ENCODE results near the gene THUMPD1. TPM values are rescaled to one million over a fixed set of nuclear protein-coding genes. Genes with fewer than 3 reads are reported as not detected.

Gene THUMPD1, protein sequence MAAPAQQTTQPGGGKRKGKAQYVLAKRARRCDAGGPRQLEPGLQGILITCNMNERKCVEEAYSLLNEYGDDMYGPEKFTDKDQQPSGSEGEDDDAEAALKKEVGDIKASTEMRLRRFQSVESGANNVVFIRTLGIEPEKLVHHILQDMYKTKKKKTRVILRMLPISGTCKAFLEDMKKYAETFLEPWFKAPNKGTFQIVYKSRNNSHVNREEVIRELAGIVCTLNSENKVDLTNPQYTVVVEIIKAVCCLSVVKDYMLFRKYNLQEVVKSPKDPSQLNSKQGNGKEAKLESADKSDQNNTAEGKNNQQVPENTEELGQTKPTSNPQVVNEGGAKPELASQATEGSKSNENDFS
- total RNA-seq (2022) (27.2 and 29.5 TPM in 2 replicates), Bru-seq, nascent RNA (percentile 91 among the genes with signal in this experiment), BruChase-seq, experiment 1, labeled RNA remaining after a 2-hour chase (percentile 98 among the genes with signal in this experiment), BruChase-seq, experiment 2, labeled RNA remaining after a 6-hour chase (percentile 91 among the genes with signal in this experiment)
- long read RNA-seq, full-length matches to known transcripts = 46 of 55 reads
- long read RNA-seq, partial matches to known transcripts = 0 of 55 reads
- long read RNA-seq, other reads (novel, unspliced or antisense) = 9 of 55 reads

- intact Hi-C loops (cut with micrococcal nuclease; ENCODE audit: unreplicated experiment) = no loop called here
Observed at GRCh38 chr16:20741554-20742285, at the start of gene THUMPD1. THUMPD1 (minus strand) TSS chr16:20741818; CDS start chr16:20741739, 79 bp downstream.

DNA sequence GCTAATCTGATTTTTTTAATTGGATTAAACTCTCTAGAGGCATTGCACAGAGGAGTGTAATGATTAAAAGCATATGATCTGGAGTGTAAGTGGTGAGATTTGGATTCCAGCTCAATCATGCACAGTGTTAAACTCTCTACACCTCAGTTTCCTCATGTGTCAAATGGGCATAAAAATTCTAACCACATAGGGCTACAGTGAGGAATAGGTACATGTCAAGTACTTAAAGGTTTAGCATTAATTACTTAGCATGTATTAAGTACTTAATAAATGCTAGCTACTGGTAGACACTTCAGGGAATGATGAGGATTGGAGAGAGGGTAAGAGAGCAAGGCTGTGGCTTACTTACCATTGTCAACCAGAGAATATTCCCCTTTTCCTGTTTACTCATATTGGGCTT lies 47.5 kb upstream of the THUMPD1 start:
- TF ChIP-seq CTCF (IDR thresholded peaks at IDR 0.05; ENCODE audit: insufficient read depth in 1 of 2, low read depth in 1 of 2, low read length in 1 of 2, severe bottlenecking in 1 of 2, unreplicated experiment in 1 of 2) = no peak
- Mint-ChIP-seq H3K27me3 (ENCODE audit: insufficient read depth, unreplicated experiment) (no peaks in the 10 kb centered on the region), H3K9me3 (ENCODE audit: unreplicated experiment) (no peaks in the 10 kb centered on the region), H3K4me3 (ENCODE audit: unreplicated experiment) (no peak overlapping the region), H3K27ac (ENCODE audit: unreplicated experiment) (no peak overlapping the region), H3K36me3 (ENCODE audit: insufficient read depth, unreplicated experiment) (no peaks in the 10 kb centered on the region), H3K4me1 (ENCODE audit: low read depth, unreplicated experiment) (no peaks in the 10 kb centered on the region)
- no peaks in the 10 kb centered on the region for H3K36me3 ChIP-seq (ENCODE audit: control insufficient read depth, insufficient read depth, low read length)
- no TSS peak for BruUV-seq (replicated peaks)
- POLR2A ChIA-PET = no interaction called here
- intact Hi-C loops (cut with micrococcal nuclease; ENCODE audit: unreplicated experiment) = no loop called here
- H3K4me1 ChIP-seq = no peaks in the 10 kb centered on the region
- no peaks in the 10 kb centered on the region for H3K27me3 ChIP-seq (replicated peaks; ENCODE audit: control insufficient read depth, insufficient read depth, low read length)
- no peak for DNase-seq
- H3K4me3 ChIP-seq (ENCODE audit: low read depth, low read length) = no peak overlapping the region
- no peaks in the 10 kb centered on the region for H3K9me3 ChIP-seq
- CTCF ChIA-PET = no interaction called here

More at GRCh38 chr16:20741554-20742285, at the start of gene THUMPD1:
- CTCF ChIA-PET = interaction anchor here (1.1 kb wide), 1 partner anchor 22 kb away, joined by 4 read pairs; no protein-coding TSS in a partner anchor
- H3K27me3 ChIP-seq (replicated peaks; ENCODE audit: control insufficient read depth, insufficient read depth, low read length) = no peaks in the 10 kb centered on the region
- TF ChIP-seq CTCF (IDR thresholded peaks at IDR 0.05; ENCODE audit: insufficient read depth in 1 of 2, low read depth in 1 of 2, low read length in 1 of 2, severe bottlenecking in 1 of 2, unreplicated experiment in 1 of 2) = peak in 1 of 2 experiments; percentile 38
- DNase-seq = peak; percentile 93 to 96
- H3K4me3 Mint-ChIP-seq (ENCODE audit: unreplicated experiment) = peak within 1 kb of the TSS; percentile 86
- POLR2A ChIA-PET = interaction anchor here (0.6 to 0.7 kb wide), 3 partner anchors 11 to 187 kb away, joined by 3 to 4 read pairs (median 3); no protein-coding TSS in a partner anchor
- H3K36me3 ChIP-seq (ENCODE audit: control insufficient read depth, insufficient read depth, low read length) = no peaks in the 10 kb centered on the region
- H3K27me3 Mint-ChIP-seq (ENCODE audit: insufficient read depth, unreplicated experiment) = no peaks in the 10 kb centered on the region
- H3K9me3 ChIP-seq = no peaks in the 10 kb centered on the region
- peak within 1 kb of the TSS; percentile 98 for H3K4me3 ChIP-seq (ENCODE audit: low read depth, low read length)
- H3K9me3 Mint-ChIP-seq (ENCODE audit: unreplicated experiment) = peaks cover under 1% of the 10 kb centered on the region
- peaks cover 28% of the 10 kb centered on the region for H3K36me3 Mint-ChIP-seq (ENCODE audit: insufficient read depth, unreplicated experiment)
- H3K4me1 ChIP-seq = no peaks in the 10 kb centered on the region
- TSS peak; percentile 47 for BruUV-seq (replicated peaks)
- H3K4me1 Mint-ChIP-seq (ENCODE audit: low read depth, unreplicated experiment) = no peaks in the 10 kb centered on the region
- peak within 1 kb of the TSS; percentile 91 for H3K27ac Mint-ChIP-seq (ENCODE audit: unreplicated experiment)

DNA sequence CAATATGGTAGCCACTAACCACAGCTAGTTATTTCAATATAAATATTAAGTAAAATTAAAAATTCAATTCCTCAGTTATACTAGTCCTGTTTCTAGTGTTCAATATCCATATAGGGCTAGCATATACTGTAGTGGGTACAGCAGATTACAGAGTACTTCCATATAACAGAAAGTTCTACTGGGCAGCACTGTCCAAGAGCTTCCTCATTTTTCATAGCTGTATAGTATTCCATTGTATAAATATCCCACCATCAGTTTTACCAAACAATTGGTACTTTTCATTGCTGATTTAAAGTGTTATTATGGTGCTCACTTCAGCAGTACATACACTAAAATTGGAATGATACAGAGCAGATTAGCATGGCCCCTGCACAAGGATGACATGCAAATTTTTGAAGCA lies 42.6 kb upstream of the THUMPD1 start:
- Mint-ChIP-seq H3K4me3 (ENCODE audit: unreplicated experiment) (no peak overlapping the region), H3K27me3 (ENCODE audit: insufficient read depth, unreplicated experiment) (no peaks in the 10 kb centered on the region), H3K36me3 (ENCODE audit: insufficient read depth, unreplicated experiment) (no peaks in the 10 kb centered on the region), H3K9me3 (ENCODE audit: unreplicated experiment) (no peaks in the 10 kb centered on the region), H3K4me1 (ENCODE audit: low read depth, unreplicated experiment) (no peaks in the 10 kb centered on the region), H3K27ac (ENCODE audit: unreplicated experiment) (no peak overlapping the region)
- H3K36me3 ChIP-seq (ENCODE audit: control insufficient read depth, insufficient read depth, low read length) = no peaks in the 10 kb centered on the region
- intact Hi-C loops (cut with micrococcal nuclease; ENCODE audit: unreplicated experiment) = no loop called here
- no peak overlapping the region for H3K4me3 ChIP-seq (ENCODE audit: low read depth, low read length)
- no TSS peak for BruUV-seq (replicated peaks)
- no peaks in the 10 kb centered on the region for H3K9me3 ChIP-seq
- DNase-seq = no peak
- POLR2A ChIA-PET = no interaction called here
- no peak for TF ChIP-seq CTCF (IDR thresholded peaks at IDR 0.05; ENCODE audit: insufficient read depth in 1 of 2, low read depth in 1 of 2, low read length in 1 of 2, severe bottlenecking in 1 of 2, unreplicated experiment in 1 of 2)
- CTCF ChIA-PET = no interaction called here
- H3K4me1 ChIP-seq = no peaks in the 10 kb centered on the region
- H3K27me3 ChIP-seq (replicated peaks; ENCODE audit: control insufficient read depth, insufficient read depth, low read length) = no peaks in the 10 kb centered on the region

All from Caco-2 (cell line).